ENCODE data around the gene ZKSCAN7.
"Not testable (repeated sequence)": the region's sequence is repeated elsewhere in the genome, so short reads cannot be mapped to it uniquely, and the experiment has no call there.

Gene ZKSCAN7

DNA sequence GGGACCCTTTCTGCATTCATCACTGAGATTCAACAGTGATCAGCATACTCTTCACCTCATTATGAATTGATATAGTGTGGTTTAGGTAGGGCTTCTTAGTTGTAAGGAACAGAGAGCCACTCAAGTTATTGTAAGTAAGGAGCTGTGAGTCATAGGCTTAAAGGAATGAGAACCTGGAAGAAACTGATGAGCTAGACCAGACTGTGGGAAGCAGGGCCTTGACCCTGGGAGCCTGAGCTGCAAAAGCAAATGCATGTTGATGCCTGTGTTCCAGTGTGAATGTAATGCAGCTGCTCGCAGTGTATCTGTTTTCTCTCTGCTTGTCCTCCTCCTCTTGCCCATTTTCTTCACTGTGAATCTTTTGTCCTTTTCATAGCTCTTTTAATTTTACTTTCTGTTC, 13.6 kb downstream of the ZKSCAN7 start:
- TF ChIP-seq, protein P1, sequence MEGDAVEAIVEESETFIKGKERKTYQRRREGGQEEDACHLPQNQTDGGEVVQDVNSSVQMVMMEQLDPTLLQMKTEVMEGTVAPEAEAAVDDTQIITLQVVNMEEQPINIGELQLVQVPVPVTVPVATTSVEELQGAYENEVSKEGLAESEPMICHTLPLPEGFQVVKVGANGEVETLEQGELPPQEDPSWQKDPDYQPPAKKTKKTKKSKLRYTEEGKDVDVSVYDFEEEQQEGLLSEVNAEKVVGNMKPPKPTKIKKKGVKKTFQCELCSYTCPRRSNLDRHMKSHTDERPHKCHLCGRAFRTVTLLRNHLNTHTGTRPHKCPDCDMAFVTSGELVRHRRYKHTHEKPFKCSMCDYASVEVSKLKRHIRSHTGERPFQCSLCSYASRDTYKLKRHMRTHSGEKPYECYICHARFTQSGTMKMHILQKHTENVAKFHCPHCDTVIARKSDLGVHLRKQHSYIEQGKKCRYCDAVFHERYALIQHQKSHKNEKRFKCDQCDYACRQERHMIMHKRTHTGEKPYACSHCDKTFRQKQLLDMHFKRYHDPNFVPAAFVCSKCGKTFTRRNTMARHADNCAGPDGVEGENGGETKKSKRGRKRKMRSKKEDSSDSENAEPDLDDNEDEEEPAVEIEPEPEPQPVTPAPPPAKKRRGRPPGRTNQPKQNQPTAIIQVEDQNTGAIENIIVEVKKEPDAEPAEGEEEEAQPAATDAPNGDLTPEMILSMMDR (IDR thresholded peaks at IDR 0.05; ENCODE audit: low read depth, low read length, missing control alignments), result no peak
- DNase-seq (ENCODE audit: low read depth), result no peak
- in situ Hi-C loops (cut with HindIII; ENCODE audit: low sequenced_read_pairs), result no loop called here

DNA sequence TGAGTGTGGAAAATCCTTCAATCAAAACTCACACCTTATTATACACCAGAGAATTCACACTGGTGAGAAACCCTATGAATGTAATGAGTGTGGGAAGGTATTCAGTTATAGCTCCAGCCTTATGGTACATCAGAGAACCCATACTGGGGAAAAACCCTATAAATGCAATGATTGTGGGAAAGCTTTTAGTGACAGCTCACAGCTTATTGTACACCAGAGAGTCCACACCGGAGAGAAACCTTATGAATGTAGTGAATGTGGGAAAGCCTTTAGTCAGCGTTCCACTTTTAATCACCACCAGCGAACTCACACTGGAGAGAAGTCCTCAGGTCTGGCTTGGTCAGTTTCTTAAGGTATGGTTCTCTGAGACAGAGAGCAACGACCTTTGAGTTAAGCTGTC, 16.0 kb downstream of the ZKSCAN7 start:
- TF ChIP-seq, protein P1 (IDR thresholded peaks at IDR 0.05; ENCODE audit: low read depth, low read length, missing control alignments), result no peak
- in situ Hi-C loops (cut with HindIII; ENCODE audit: low sequenced_read_pairs), result no loop called here
- H3K4me3 ChIP-seq (ENCODE audit: low read depth, low read length), result no peak overlapping the region
- DNase-seq (ENCODE audit: low read depth), result no peak

More for the DNA sequence above, 13.6 kb downstream of the ZKSCAN7 start:
- H3K4me3 ChIP-seq (ENCODE audit: low read depth, low read length), result no peak overlapping the region

DNA sequence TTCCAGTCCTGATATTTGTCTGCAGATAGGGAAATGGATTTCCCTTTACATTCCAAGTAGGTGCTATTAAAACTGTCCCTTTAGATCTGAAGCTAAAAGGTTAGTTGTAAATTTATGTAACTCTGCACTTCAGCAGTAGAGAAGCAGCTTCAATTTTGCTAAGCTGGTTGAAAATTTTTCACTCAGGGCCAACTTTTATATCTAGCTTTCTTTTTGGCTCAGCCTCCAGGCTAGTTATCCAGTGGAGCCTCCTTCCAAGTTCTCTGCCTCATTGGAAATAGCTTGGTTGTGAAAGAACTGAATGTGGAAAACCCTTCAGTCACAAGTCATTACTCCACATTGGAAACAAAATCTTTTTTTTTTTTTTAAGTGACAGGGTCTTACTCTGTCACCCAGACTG, 21.6 kb downstream of the ZKSCAN7 start:
- TF ChIP-seq, protein P1 (IDR thresholded peaks at IDR 0.05; ENCODE audit: low read depth, low read length, missing control alignments), result no peak
- in situ Hi-C loops (cut with HindIII; ENCODE audit: low sequenced_read_pairs), result no loop called here
- no peak for DNase-seq (ENCODE audit: low read depth)
- no peak overlapping the region for H3K4me3 ChIP-seq (ENCODE audit: low read depth, low read length)

DNA sequence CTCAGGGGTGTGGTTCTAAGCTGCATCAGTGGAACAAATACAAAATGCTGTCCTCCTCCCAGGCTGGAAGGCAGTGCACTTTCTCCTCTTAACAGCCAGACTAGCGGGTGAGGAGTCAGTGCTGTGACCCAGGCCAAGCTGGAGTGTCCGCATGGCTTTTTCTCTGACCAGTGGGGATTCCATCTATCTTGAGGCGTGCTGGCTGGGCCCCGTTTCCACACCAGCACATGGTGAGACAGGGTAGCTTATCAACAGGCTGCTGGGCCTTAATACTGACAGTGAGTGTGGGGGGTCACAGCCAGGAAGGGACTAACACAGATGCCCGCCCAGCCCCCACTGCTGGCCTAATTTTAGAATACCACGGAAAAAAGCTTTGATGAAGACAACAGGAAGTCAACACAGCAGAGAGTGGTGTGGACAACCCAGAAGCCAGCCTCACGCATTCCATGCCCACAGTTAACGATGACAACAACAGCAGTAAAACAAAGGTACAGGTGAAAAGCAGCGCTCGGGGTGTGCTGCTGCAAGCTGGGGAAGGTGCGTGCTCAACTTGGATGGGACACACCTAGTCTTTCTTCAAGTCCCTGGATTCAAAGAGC, 22.5 kb downstream of the ZKSCAN7 start:
- H3K4me3 ChIP-seq (ENCODE audit: low read depth, low read length); DNase-seq (ENCODE audit: low read depth); in situ Hi-C loops (cut with HindIII; ENCODE audit: low sequenced_read_pairs): not testable (repeated sequence)

DNA sequence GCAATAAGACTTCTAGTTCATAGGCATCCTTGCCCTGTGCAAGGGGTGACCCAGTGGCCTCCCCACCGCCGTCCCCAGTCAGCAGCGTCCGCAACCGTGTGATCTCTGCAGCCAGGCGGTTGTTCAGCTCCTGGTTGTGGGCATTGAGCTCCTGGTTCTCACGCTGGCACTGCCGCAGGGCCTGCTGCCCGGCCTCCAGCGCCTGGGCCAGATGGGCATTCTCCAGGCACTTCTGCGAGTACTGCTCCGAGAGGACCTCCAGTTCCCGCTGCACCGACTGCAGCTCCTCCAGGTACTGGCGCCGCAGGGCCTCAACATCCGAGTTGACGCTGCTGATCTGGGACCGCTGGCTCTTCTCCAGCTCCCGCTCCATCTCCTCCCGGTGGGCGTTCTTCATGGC, 23.3 kb downstream of the ZKSCAN7 start:
- H3K4me3 ChIP-seq (ENCODE audit: low read depth, low read length); DNase-seq (ENCODE audit: low read depth); in situ Hi-C loops (cut with HindIII; ENCODE audit: low sequenced_read_pairs): not testable (repeated sequence)

DNA sequence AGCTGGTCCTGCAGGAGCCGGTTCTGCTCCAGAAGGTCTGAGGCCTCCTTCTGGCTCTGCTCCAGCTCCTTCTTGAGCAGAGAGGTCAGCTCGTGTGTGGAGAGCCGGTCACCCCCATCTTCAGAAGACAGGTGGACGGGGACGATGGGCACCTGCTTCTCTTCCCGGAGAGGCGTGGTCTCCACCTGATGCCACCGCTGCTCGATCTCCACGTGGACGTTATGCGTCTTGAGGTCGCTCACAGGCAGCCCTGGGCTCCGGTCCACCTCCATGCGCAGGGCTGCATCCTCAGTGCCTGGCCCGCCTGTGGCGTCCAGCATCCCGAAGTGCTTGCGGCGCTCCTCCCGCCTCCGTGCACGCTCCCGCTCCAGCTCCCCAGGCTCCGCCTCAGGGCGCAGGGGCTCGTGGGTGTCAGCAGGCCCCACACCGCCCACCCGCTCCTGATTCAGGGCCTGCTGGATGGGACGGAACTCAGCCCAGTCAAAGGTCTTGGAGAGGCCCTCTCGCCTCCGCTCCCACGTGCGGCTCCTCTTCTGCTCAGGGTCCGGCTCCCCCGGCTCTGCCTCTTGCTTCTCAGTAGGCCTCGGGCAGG, 24.0 kb downstream of the ZKSCAN7 start:
- in situ Hi-C loops (cut with HindIII; ENCODE audit: low sequenced_read_pairs); DNase-seq (ENCODE audit: low read depth); H3K4me3 ChIP-seq (ENCODE audit: low read depth, low read length): not testable (repeated sequence)

DNA sequence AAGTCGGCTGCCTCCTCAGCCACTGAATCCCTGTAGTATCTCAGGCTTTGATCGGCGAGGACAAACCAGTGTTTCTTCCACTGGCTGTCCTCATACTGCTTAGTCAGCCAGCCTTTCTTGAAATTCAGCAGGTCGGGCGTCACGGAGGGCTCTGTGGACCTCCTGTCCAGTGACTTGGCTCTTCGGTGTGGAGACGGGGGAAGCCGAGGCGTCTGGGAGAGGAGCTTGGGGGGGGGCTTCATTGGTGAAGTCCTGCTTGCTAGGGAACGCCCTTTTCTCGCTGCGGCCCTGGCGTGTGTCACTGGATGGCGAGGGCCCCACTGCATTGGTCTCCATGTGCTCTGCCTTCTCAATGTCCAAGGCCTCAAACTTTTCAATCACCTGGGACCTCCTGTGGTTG, 24.8 kb downstream of the ZKSCAN7 start:
- H3K4me3 ChIP-seq (ENCODE audit: low read depth, low read length); DNase-seq (ENCODE audit: low read depth); in situ Hi-C loops (cut with HindIII; ENCODE audit: low sequenced_read_pairs): not testable (repeated sequence)

DNA sequence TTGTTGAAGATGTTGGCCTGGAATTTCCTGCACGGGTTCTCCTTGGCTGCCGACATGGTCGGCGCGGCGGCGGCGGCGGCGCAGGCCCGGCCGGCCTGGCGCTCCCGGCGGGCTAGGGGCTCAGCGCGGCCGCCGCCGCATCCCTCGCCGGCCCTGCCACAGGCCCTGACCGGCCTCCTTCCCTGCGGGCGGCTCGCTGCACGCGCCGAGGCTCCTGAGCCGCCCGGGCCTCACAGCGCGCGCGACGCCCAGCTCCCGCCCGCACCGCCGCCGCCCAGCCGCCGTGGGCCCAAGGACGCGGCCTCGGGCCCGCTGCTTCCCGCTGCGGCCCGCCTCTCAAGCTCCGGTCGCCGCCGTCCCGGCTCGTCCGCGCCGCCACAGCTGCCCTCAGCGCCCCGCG, 26.0 kb downstream of the ZKSCAN7 start:
- DNase-seq (ENCODE audit: low read depth); H3K4me3 ChIP-seq (ENCODE audit: low read depth, low read length); in situ Hi-C loops (cut with HindIII; ENCODE audit: low sequenced_read_pairs): not testable (repeated sequence)

DNA sequence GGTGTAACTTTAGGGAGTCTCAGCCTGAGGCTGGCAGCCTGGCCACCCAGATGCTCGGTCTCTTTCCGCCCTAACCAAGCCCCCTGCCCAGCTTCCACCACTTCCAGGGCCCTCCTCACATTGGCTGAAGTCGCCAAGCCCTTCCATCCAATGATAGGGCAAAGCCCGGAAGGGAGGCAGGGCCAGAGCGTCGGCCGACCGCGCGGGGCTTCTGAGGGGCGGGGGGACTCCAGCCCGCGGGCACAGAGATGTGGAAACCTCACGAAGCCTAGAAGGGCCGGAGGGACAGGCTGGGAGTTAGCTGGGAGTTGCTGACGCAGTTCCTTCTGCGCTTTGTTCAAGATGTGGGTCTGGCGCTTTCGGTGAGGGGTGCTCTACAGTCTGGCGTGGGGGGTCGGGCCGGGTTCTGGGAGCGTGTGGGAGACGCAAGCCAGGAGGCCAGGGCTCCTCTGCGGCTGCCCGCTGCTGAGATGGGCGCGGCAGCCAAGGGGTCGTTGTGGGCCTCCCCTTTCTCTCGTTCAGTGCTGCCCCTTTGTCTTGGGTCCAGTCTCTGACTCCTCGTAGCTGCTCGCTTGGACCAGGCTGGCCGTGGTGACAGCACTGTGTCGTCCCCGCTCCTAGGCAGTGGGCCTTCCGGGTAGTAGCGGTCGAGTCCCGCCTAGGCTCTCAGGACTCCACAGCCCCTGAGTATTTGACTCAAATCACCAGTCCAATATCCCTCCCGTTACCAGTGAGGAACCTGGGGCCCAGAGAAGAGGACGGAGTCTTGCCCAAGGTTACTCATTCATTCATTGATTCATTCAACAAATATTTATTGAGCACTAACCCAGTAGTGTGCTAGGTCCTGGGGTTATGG, 29.9 kb downstream of the ZKSCAN7 start, which contains the start of gene ZNF660:
ZNF660 (plus strand) TSS at position 319 of the 856 bp plus-strand sequence. CDS start 9,230 bp downstream, outside the sequence.
- TF ChIP-seq, protein P1 (IDR thresholded peaks at IDR 0.05; ENCODE audit: low read depth, low read length, missing control alignments), result no peak
- H3K4me3 ChIP-seq (ENCODE audit: low read depth, low read length), result peak within 1 kb of the TSS; percentile 67
- DNase-seq (ENCODE audit: low read depth), result peak; percentile 40
- in situ Hi-C loops (cut with HindIII; ENCODE audit: low sequenced_read_pairs), result no loop called here

All from astrocyte of the cerebellum (primary cell).